Tibial nerve (tissue), 4 donors: ENCODE measurements around the gene ZC3H10. TPM values are rescaled to one million over a fixed set of nuclear protein-coding genes. Genes with fewer than 3 reads are reported as not detected.

ENCODE experiments used
- DNase-seq, 2 donors: peaks; one replicate each; pipeline ENCODE4 v3.0.0-alpha.2; 2019; ENCODE audit warnings: low spot score in 2 of 2
- H3K27ac ChIP-seq, 4 donors: fragments of 200-600 bp; sonication (generic) in 3 of 4; one replicate each; pipeline ENCODE4 v1.5.1; 2017 to 2019; ENCODE audit warnings: mild to moderate bottlenecking in 1 of 4
- H3K27me3 ChIP-seq, 2 donors: fragments of 200-600 bp; sonication (generic) in 1 of 2; one replicate each; pipeline versions ENCODE4 v1.5.1 to v1.6.0; 2017 to 2019
- H3K36me3 ChIP-seq, 3 donors: fragments of 200-600 bp; sonication (generic); one replicate each; pipeline ENCODE4 v1.5.1; 2018 to 2019
- H3K4me1 ChIP-seq, 4 donors: fragments of 200-600 bp; sonication (generic) in 3 of 4; one replicate each; pipeline ENCODE4 v1.5.1; 2017 to 2019
- H3K4me3 ChIP-seq, 4 donors: fragments of 200-600 bp; sonication (generic) in 3 of 4; one replicate each; pipeline ENCODE4 v1.5.1; 2017 to 2019; ENCODE audit warnings: mild to moderate bottlenecking in 1 of 4, moderate library complexity in 1 of 4
- H3K9me3 ChIP-seq, 4 donors: fragments of 200-600 bp; sonication (generic) in 3 of 4; one replicate each; pipeline ENCODE4 v1.5.1; 2017 to 2019
- EP300 ChIP-seq, 2 donors: sonication (generic); formaldehyde crosslinking; IDR thresholded peaks; one replicate each; pipeline ENCODE4 v1.6.1; 2017; ENCODE audit warnings: antibody characterized with exemption in 2 of 2, mild to moderate bottlenecking in 1 of 2
- POLR2A ChIP-seq, 2 donors: fragments of 450-650 bp; IDR thresholded peaks; one replicate each; pipeline ENCODE4 v1.6.1; 2017; ENCODE audit warnings: antibody characterized with exemption in 2 of 2, mild to moderate bottlenecking in 2 of 2, moderate library complexity in 2 of 2
- WGBS, 2 donors: methylation state at CpG; one replicate each; pipeline ENCODE4 v1.1.5; 2018; 5-methylcytosine and 5-hydroxymethylcytosine counted together
- total RNA-seq, 4 donors: library from RNA; depleted of rRNA; stranded (reverse); fragments of >200 nt; gene quantifications; one replicate each; pipeline ENCODE4 v1.1.0, GENCODE V29; 2016
- TF ChIP-seq, protein P1 (sequence below), 5 experiments: fragments of 200-600 bp in 3 of 5; fragments of 450-650 bp in 2 of 5; sonication (generic) in 3 of 5; IDR thresholded peaks; one replicate each; pipeline ENCODE4 v1.5.1; 2016 to 2019; ENCODE audit warnings: antibody characterized with exemption in 5 of 5, mild to moderate bottlenecking in 3 of 5, moderate library complexity in 2 of 5

The ZC3H10 gene
- total RNA-seq, 4 donors from 2014 or later = 2.9 to 5.1 (median 4.8) TPM

DNA sequence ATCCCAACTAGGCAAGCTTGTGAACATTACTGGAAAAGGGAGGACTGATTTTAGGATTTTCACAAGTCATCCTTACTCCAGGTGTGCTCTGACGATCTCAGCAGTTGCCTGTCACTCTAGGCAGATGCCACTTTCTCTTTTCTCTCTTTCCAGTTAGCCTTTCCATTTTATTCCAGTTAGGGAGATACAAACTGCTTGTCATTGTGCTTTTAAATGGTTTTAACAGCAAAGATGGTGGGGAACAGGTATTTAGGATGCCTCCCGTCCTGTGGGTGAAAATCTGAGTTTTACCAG lies 12.5 kb upstream of the ZC3H10 start:
- no peak for DNase-seq
- peaks cover 0 to 34% (median 19%) of the 10 kb centered on the region in 4 donors for H3K4me1 ChIP-seq
- H3K27ac ChIP-seq = peak overlapping the region in 3 of 4 donors; percentile 85 to 95 (median 87)
- H3K36me3 ChIP-seq = peaks cover 8 to 52% (median 29%) of the 10 kb centered on the region in 3 donors
- no peak for TF ChIP-seq POLR2A (IDR thresholded peaks at IDR 0.05)
- H3K9me3 ChIP-seq = no peaks in the 10 kb centered on the region
- H3K4me3 ChIP-seq = peak overlapping the region; percentile 53 to 96 (median 59)
- 20 to 31% methylated on average over 2 of the region's 2 CpGs for WGBS, 2 donors
- no peaks in the 10 kb centered on the region for H3K27me3 ChIP-seq

DNA sequence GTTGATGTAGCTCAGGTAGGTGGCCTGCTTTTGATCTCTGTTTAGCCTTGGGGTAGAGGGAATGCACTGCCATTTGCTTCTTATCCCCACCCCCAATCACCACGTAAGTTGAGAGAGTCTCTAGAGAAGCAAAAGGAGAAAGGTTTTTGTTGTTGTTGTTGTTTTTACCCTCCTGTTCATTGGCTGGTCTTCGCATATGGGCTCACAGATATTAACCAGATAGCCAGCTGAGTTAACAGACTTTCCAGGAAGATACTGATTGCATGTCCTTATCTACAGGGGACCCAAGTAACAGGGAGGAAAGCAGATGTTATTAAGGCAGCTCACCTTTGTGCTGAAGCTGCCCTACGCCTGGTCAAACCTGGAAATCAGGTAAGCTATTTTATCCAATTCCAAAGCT lies 10.8 kb upstream of the ZC3H10 start:
- Histone ChIP-seq H3K27ac (no peak overlapping the region), H3K9me3 (no peaks in the 10 kb centered on the region), H3K36me3 (peaks cover 8 to 56% (median 44%) of the 10 kb centered on the region in 3 donors), H3K4me3 (no peak overlapping the region), H3K27me3 (no peaks in the 10 kb centered on the region), H3K4me1 (peaks cover 0 to 34% (median 19%) of the 10 kb centered on the region in 4 donors)
- TF ChIP-seq POLR2A (IDR thresholded peaks at IDR 0.05) (no peak), EP300 (IDR thresholded peaks at IDR 0.05) (no peak)
- TF ChIP-seq, protein P1, sequence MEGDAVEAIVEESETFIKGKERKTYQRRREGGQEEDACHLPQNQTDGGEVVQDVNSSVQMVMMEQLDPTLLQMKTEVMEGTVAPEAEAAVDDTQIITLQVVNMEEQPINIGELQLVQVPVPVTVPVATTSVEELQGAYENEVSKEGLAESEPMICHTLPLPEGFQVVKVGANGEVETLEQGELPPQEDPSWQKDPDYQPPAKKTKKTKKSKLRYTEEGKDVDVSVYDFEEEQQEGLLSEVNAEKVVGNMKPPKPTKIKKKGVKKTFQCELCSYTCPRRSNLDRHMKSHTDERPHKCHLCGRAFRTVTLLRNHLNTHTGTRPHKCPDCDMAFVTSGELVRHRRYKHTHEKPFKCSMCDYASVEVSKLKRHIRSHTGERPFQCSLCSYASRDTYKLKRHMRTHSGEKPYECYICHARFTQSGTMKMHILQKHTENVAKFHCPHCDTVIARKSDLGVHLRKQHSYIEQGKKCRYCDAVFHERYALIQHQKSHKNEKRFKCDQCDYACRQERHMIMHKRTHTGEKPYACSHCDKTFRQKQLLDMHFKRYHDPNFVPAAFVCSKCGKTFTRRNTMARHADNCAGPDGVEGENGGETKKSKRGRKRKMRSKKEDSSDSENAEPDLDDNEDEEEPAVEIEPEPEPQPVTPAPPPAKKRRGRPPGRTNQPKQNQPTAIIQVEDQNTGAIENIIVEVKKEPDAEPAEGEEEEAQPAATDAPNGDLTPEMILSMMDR (IDR thresholded peaks at IDR 0.05) = no peak
- no peak for DNase-seq
- 87 to 94% methylated on average over 3 of the region's 3 CpGs for WGBS, 2 donors

DNA sequence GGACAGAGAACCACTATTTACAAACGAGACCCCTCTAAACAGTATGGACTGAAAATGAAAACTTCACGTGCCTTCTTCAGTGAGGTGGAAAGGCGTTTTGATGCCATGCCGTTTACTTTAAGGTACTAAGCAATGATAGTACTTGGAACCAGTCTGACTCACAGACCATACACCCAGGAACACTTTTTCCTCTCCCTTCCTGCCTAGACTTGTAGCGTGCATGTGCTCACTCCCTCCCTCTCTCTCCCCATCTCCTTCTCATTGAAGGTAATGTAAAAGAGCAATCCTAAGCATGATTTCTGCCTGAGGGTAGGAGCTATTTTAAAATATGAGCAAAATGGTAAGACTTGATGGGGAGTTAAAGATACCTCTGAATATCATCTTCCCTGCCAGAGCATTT lies 7.5 kb upstream of the ZC3H10 start:
- H3K27me3 ChIP-seq = no peaks in the 10 kb centered on the region
- no peaks in the 10 kb centered on the region for H3K9me3 ChIP-seq
- DNase-seq = no peak
- peaks cover 0 to 22% (median 10%) of the 10 kb centered on the region in 4 donors for H3K4me1 ChIP-seq
- no peak overlapping the region for H3K27ac ChIP-seq
- TF ChIP-seq EP300 (IDR thresholded peaks at IDR 0.05) (no peak), POLR2A (IDR thresholded peaks at IDR 0.05) (no peak)
- TF ChIP-seq, protein P1 (IDR thresholded peaks at IDR 0.05) = no peak
- no peak overlapping the region for H3K4me3 ChIP-seq
- peaks cover 8 to 75% (median 44%) of the 10 kb centered on the region in 3 donors for H3K36me3 ChIP-seq
- 93 to 97% methylated on average over 5 of the region's 5 CpGs for WGBS, 2 donors

DNA sequence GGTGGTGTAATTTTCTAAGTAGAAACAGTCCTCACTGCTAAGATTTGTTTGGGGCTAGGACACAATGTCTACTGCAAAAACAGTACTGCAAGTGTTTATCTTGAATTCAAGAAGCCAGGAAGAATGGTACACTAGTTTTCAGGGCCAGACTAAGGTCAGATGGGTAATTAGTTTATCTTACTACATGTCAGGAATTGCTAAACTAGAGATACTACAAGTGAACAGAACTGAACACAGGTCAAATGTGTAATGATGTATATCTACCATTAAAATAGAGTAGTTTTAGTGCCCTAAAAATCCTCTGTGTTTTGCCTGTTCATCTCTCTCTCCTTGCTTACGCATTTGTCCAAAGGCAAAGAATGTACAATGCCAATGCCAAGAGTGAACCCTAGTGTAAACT lies 4.0 kb upstream of the ZC3H10 start:
- no peak for DNase-seq
- Histone ChIP-seq H3K4me3 (no peak overlapping the region), H3K27ac (peak overlapping the region in 2 of 4 donors; percentile 33 to 94), H3K9me3 (no peaks in the 10 kb centered on the region), H3K27me3 (no peaks in the 10 kb centered on the region), H3K4me1 (peaks cover 0 to 14% (median 5%) of the 10 kb centered on the region in 4 donors), H3K36me3 (peaks cover 8 to 50% (median 29%) of the 10 kb centered on the region in 3 donors)
- WGBS, 2 donors = 90 to 94% methylated on average over 1 of the region's 1 CpG
- TF ChIP-seq, protein P1 (IDR thresholded peaks at IDR 0.05) = no peak
- TF ChIP-seq EP300 (IDR thresholded peaks at IDR 0.05) = no peak
- no peak for TF ChIP-seq POLR2A (IDR thresholded peaks at IDR 0.05)

DNA sequence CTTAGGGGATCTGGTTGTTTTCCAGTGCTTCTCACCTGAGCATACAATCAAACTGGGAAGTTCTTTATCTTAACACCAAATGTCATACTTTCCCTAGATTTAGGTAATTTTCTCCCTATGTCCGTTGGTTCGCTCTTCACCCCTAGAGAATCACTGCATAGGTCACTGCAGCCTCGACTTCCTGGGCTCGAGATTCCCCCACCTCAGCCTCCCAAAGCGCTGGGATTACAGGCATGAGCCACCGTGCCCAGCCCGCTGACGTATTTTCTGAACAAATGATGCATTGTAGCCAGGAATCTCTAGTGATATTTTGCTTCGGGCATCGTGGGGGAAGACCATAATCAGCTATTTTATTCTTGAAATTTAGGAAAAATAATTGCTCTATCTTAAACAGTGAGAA lies 2.7 kb upstream of the ZC3H10 start:
- H3K27me3 ChIP-seq = no peaks in the 10 kb centered on the region
- H3K27ac ChIP-seq = peak overlapping the region; percentile 87 to 97 (median 94)
- WGBS, 2 donors = 27 to 31% methylated on average over 10 of the region's 10 CpGs
- DNase-seq = peak in 1 of 2 donors; percentile 27
- no peaks in the 10 kb centered on the region for H3K9me3 ChIP-seq
- peak overlapping the region; percentile 66 to 91 (median 79) for H3K4me3 ChIP-seq
- H3K36me3 ChIP-seq = peaks cover under 1 to 42% (median 17%) of the 10 kb centered on the region in 3 donors
- H3K4me1 ChIP-seq = peaks cover 0 to 27% (median 9%) of the 10 kb centered on the region in 4 donors
- no peak for TF ChIP-seq EP300 (IDR thresholded peaks at IDR 0.05)
- TF ChIP-seq POLR2A (IDR thresholded peaks at IDR 0.05) = no peak
- TF ChIP-seq, protein P1 (IDR thresholded peaks at IDR 0.05) = no peak
